HEK293T (cell line): Measurements from ENCODE around the gene MRPL43.

ENCODE experiments used
- BHLHE40 ChIP-seq: fragments of 450-650 bp; IDR thresholded peaks from 2 replicates; pipeline ENCODE4 v1.6.1; 2016; ENCODE audit warnings: mild to moderate bottlenecking, moderate library complexity, borderline replicate concordance
- CTBP1 ChIP-seq: fragments of 450-650 bp; IDR thresholded peaks from 2 replicates; pipeline ENCODE4 v1.6.1; 2016; ENCODE audit warnings: borderline replicate concordance
- ELF4 ChIP-seq: fragments of 450-650 bp; IDR thresholded peaks from 2 replicates; pipeline ENCODE4 v1.6.1; 2017; ENCODE audit warnings: antibody characterized with exemption
- FOXA1 ChIP-seq: fragments of 450-650 bp; IDR thresholded peaks from 2 replicates; pipeline ENCODE4 v1.6.1; 2016; ENCODE audit warnings: mild to moderate bottlenecking
- FOXM1 ChIP-seq: fragments of 450-650 bp; IDR thresholded peaks from 2 replicates; pipeline ENCODE4 v1.6.1; 2017; ENCODE audit warnings: mild to moderate bottlenecking, borderline replicate concordance
- LEF1 ChIP-seq: fragments of 450-650 bp; IDR thresholded peaks from 2 replicates; pipeline ENCODE4 v1.6.1; 2017; ENCODE audit warnings: mild to moderate bottlenecking, borderline replicate concordance
- PKNOX1 ChIP-seq: fragments of 450-650 bp; IDR thresholded peaks from 2 replicates; pipeline ENCODE4 v1.6.1; 2016
- SP1 ChIP-seq: fragments of 450-650 bp; IDR thresholded peaks from 2 replicates; pipeline ENCODE4 v1.6.1; 2017
- ZNF384 ChIP-seq: fragments of 450-650 bp; IDR thresholded peaks from 2 replicates; pipeline ENCODE4 v1.6.1; 2016

DNA sequence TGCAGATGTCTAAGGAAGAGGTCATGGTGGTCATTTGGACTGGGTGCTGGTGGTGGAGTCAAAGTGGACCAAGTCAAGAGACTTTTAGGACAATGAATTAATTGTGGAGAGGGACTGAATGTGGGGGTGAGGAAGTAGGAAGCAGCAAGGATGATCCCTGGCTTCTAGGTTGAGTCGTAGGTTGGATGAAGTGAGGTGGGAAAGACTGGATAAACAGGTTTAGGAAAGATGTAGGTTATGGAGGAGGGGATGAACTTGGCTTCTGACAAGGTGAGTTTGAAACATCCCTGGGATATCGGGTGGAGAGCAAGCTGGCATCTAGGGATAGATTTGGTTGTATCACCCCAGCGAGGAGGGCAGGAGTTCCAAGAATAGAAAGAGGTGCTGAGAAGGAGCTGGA lies 10.4 kb downstream of the MRPL43 start:
- no peak for TF ChIP-seq CTBP1
- TF ChIP-seq SP1 = no peak
- TF ChIP-seq FOXM1 = no peak
- no peak for TF ChIP-seq ELF4
- TF ChIP-seq ZNF384 = no peak
- TF ChIP-seq LEF1 = no peak
- no peak for TF ChIP-seq PKNOX1
- no peak for TF ChIP-seq FOXA1
- no peak for TF ChIP-seq BHLHE40
